A549 (cell line): ENCODE results near the gene BASP1. TPM values are rescaled to one million over a fixed set of nuclear protein-coding genes. Genes with fewer than 3 reads are reported as not detected.

Source experiments
- ATAC-seq, 2 experiments: fragments of 200-7000 bp in 1 of 2; fragments of >200 bp in 1 of 2; cut with Nextera tagmentation in 1 of 2; cut with Tn5 transposase in 1 of 2; 3 replicates each; pipeline versions ENCODE4 v1.8.0 to v1.9.1; 2018 to 2020; ENCODE audit warnings: mild to moderate bottlenecking in 1 of 2, moderate library complexity in 1 of 2
- CTCF ChIA-PET: fragments of 300-600 bp; sonication (Branson Sonifier 250); formaldehyde crosslinking; extraction: SDS; loops from one replicate; lab custom pipeline; 2021; ENCODE audit warnings: antibody characterized with exemption, inconsistent platforms; lab: Yijun Ruan, JAX
- POLR2A ChIA-PET: fragments of 350-600 bp; formaldehyde crosslinking; extraction: SDS; loops from one replicate; lab custom pipeline; 2021; ENCODE audit warnings: antibody characterized with exemption, inconsistent platforms; lab: Yijun Ruan, JAX
- DNase-seq, 2 experiments: peaks; one replicate each; pipeline versions ENCODE4 v3.0.0 to v3.0.0-alpha.2; 2011 to 2016; ENCODE audit warnings: low read depth in 1 of 2, low spot score in 1 of 2
- FAIRE-seq: peaks from 2 replicates; lab custom pipeline; 2011; peaks lifted over from hg19 to GRCh38; lab: Jason Lieb, UNC
- H3K27ac ChIP-seq, 2 experiments: fragments of >200 bp; sonication (Bioruptor Twin); formaldehyde crosslinking; 3 replicates each; pipeline ENCODE4 v1.5.1; 2016 to 2017
- H3K4me1 ChIP-seq: fragments of >200 bp; sonication (Bioruptor Twin); formaldehyde crosslinking; 3 replicates; pipeline ENCODE4 v1.6.1; 2016
- H3K4me2 ChIP-seq: fragments of >200 bp; sonication (Bioruptor Twin); formaldehyde crosslinking; 3 replicates; pipeline ENCODE4 v1.6.1; 2016
- H3K4me3 ChIP-seq: fragments of >200 bp; sonication (Bioruptor Twin); formaldehyde crosslinking; 3 replicates; pipeline ENCODE4 v1.5.1; 2016
- H3K9me3 ChIP-seq: fragments of >200 bp; sonication (Bioruptor Twin); formaldehyde crosslinking; 3 replicates; pipeline ENCODE4 v1.6.1; 2016
- BCL3 ChIP-seq: fragments of >200 bp; sonication (Bioruptor Twin); formaldehyde crosslinking; IDR thresholded peaks from 3 replicates; pipeline ENCODE4 v1.6.1; 2016
- CBX8 ChIP-seq: fragments of 200-600 bp; sonication (generic); IDR thresholded peaks from 2 replicates; pipeline ENCODE4 v1.6.1; 2016
- CEBPB ChIP-seq, 2 experiments: fragments of >200 bp in 1 of 2; sonication (Bioruptor Twin) in 1 of 2; formaldehyde crosslinking in 1 of 2; IDR thresholded peaks; 2 replicates each; pipeline ENCODE4 v1.6.1; 2012 to 2016
- CTCF ChIP-seq: fragments of >200 bp; sonication (Bioruptor Twin); formaldehyde crosslinking; IDR thresholded peaks from 3 replicates; pipeline ENCODE4 v1.5.1; 2016
- FOSL2 ChIP-seq, 2 experiments: fragments of 450-650 bp in 1 of 2; fragments of >200 bp in 1 of 2; sonication (Bioruptor Twin) in 1 of 2; formaldehyde crosslinking; IDR thresholded peaks; 2 replicates each; pipeline versions ENCODE4 v1.5.0 to v1.6.1; 2016 to 2020; ENCODE audit warnings: mild to moderate bottlenecking in 1 of 2, moderate library complexity in 1 of 2
- FOXS1 ChIP-seq: fragments of 250-450 bp; sonication (Bioruptor Pico); IDR thresholded peaks from 2 replicates; pipeline ENCODE4 v1.5.0; 2020; ENCODE audit warnings: mild to moderate bottlenecking, moderate library complexity
- GATA3 ChIP-seq: IDR thresholded peaks from 2 replicates; pipeline ENCODE4 v1.6.1; 2012; ENCODE audit warnings: borderline replicate concordance
- HES2 ChIP-seq: fragments of >200 bp; sonication (Bioruptor Twin); formaldehyde crosslinking; IDR thresholded peaks from 2 replicates; pipeline ENCODE4 v1.6.1; 2016
- HOXB5 ChIP-seq: fragments of 250-450 bp; sonication (Bioruptor Pico); IDR thresholded peaks from 2 replicates; pipeline ENCODE4 v1.5.0; 2020; ENCODE audit warnings: mild to moderate bottlenecking, moderate library complexity
- JUN ChIP-seq, 2 experiments: fragments of >200 bp; sonication (Bioruptor Twin); formaldehyde crosslinking; IDR thresholded peaks; 2 replicates in 1 of 2; 3 replicates in 1 of 2; pipeline ENCODE4 v1.6.1; 2016 to 2017
- JUNB ChIP-seq: fragments of >200 bp; sonication (Bioruptor Twin); formaldehyde crosslinking; IDR thresholded peaks from 2 replicates; pipeline ENCODE4 v1.6.1; 2016
- MAFK ChIP-seq: fragments of 450-650 bp; IDR thresholded peaks from 2 replicates; pipeline ENCODE4 v1.6.1; 2014; ENCODE audit not compliant: partially characterized antibody
- MAX ChIP-seq: IDR thresholded peaks from 2 replicates; pipeline ENCODE4 v1.6.1; 2012
- NFE2L2 ChIP-seq: fragments of 150-350 bp; conservative IDR thresholded peaks from 2 replicates; pipeline ENCODE4 v1.6.1; 2014; ENCODE audit warnings: low read length
- TP53 ChIP-seq: fragments of 250-450 bp; sonication (Bioruptor Pico); IDR thresholded peaks from 2 replicates; pipeline ENCODE4 v1.5.0; 2021; ENCODE audit warnings: mild to moderate bottlenecking, moderate library complexity
- ZC3H11A ChIP-seq: fragments of 450-650 bp; IDR thresholded peaks from 2 replicates; pipeline ENCODE4 v1.6.1; 2014; ENCODE audit warnings: antibody characterized with exemption, mild to moderate bottlenecking
- WGBS: methylation state at CpG from one replicate; pipeline ENCODE4 v1.1.6; 2017; ENCODE audit errors: missing lambda C conversion rate; 5-methylcytosine and 5-hydroxymethylcytosine counted together
- polyA plus RNA-seq, 4 experiments: library from polyadenylated mRNA; depleted of rRNA in 3 of 4; stranded (reverse); fragments of >200 nt; fragmentation: RNase III in 1 of 4; extraction: RNeasy Plus Mini Kit Qiagen cat#74134 plus additional on column Dnase treatment in 1 of 4; gene quantifications; 2 replicates in 3 of 4; 3 replicates in 1 of 4; pipeline ENCODE4 v1.2.3, GENCODE V29; 2011 to 2017

BASP1 gene
- polyA plus RNA-seq, 2 of the 4 experiments (the other 2 are of a cell fraction) = 391 to 454 TPM

GRCh38 chr5:17238521-17239041 lies 21.1 kb downstream of the BASP1 start:
- peak overlapping the region; percentile 52 for H3K4me2 ChIP-seq
- ATAC-seq = peak; percentile 32 to 45; a peak in 4 of 6 replicates
- 7% methylated on average over 6 of the region's 6 CpGs for WGBS
- TF ChIP-seq TP53 (CRISPR knock-in tag) = no peak
- peak in 1 of 2 experiments; percentile 57; a peak in 2 of 4 replicates for TF ChIP-seq CEBPB (IDR thresholded peaks at IDR 0.05)
- 0 out of 2 replicates have a peak, but pooled peaks have one; percentile 25 for TF ChIP-seq JUNB
- peak; percentile 86; the same call in 1 of the 2 replicates for TF ChIP-seq GATA3
- peak; percentile 42; the same call in 1 of the 2 replicates for TF ChIP-seq FOSL2 (IDR thresholded peaks at IDR 0.05)
- TF ChIP-seq FOSL2 (CRISPR knock-in tag; IDR thresholded peaks at IDR 0.05) = peak; percentile 88
- peak; percentile 67; the same call in 1 of the 2 replicates for TF ChIP-seq MAX
- TF ChIP-seq HOXB5 (CRISPR knock-in tag) = 0 out of 2 replicates have a peak, but pooled peaks have one; percentile 43
- no peak for TF ChIP-seq CBX8
- no peak for DNase-seq
- H3K27ac ChIP-seq = peak overlapping the region; percentile 27 to 76; a peak in 5 of 6 replicates
- H3K4me3 ChIP-seq = no peak overlapping the region
- peaks cover 98% of the 10 kb centered on the region for H3K4me1 ChIP-seq
- H3K9me3 ChIP-seq = no peaks in the 10 kb centered on the region
- ChIA-PET CTCF (interaction anchor here (1.2 to 2.1 kb wide), 2 partner anchors 17 to 23 kb away, joined by 3 to 10 read pairs; no protein-coding TSS in a partner anchor), POLR2A (interaction anchor here (0.6 to 2.2 kb wide), 5 partner anchors 10 to 21 kb away, joined by 3 to 7 read pairs (median 5); partner anchors contain the start of gene BASP1)
- FAIRE-seq = no peak

GRCh38 chr5:17239953-17240352 lies 22.5 kb downstream of the BASP1 start:
- Histone ChIP-seq H3K27ac (peak overlapping the region; percentile 47 to 76; a peak in 5 of 6 replicates), H3K4me2 (peak overlapping the region; percentile 52), H3K4me1 (peaks cover 99% of the 10 kb centered on the region), H3K9me3 (no peaks in the 10 kb centered on the region), H3K4me3 (no peak overlapping the region)
- FAIRE-seq (no peak), DNase-seq (no peak), ATAC-seq (no peak)
- WGBS = 91% methylated on average over 6 of the region's 6 CpGs
- ChIA-PET CTCF (interaction anchor here (1.2 kb wide), 1 partner anchor 24 kb away, joined by 3 read pairs; no protein-coding TSS in a partner anchor), POLR2A (interaction anchor here (2.0 kb wide), 1 partner anchor 9 kb away, joined by 5 read pairs; no protein-coding TSS in a partner anchor)
- TF ChIP-seq BCL3 (no peak), ZC3H11A (peak; percentile 28; the same call in 1 of the 2 replicates)
- TF ChIP-seq, all 56 proteins: peak for 1

GRCh38 chr5:17240487-17240886 lies 23.1 kb downstream of the BASP1 start:
- 89% methylated on average over 1 of the region's 1 CpG for WGBS
- Histone ChIP-seq H3K4me3 (no peak overlapping the region), H3K4me1 (peaks cover 99% of the 10 kb centered on the region), H3K4me2 (peak overlapping the region; percentile 52), H3K9me3 (no peaks in the 10 kb centered on the region), H3K27ac (peak overlapping the region; percentile 47 to 76; a peak in 5 of 6 replicates)
- FAIRE-seq (no peak), ATAC-seq (no peak), DNase-seq (no peak)
- POLR2A ChIA-PET = interaction anchor here (2.0 kb wide), 1 partner anchor 8 kb away, joined by 5 read pairs; no protein-coding TSS in a partner anchor
- TF ChIP-seq HES2 = no peak
- TF ChIP-seq JUN (IDR thresholded peaks at IDR 0.05) = 0 out of 5 replicates have a peak, but pooled peaks of 1 of the 2 experiments have one; percentile 18
- no peak for TF ChIP-seq CTCF
- TF ChIP-seq MAFK = peak; percentile 62
- peak; percentile 30; the same call in 1 of the 2 replicates for TF ChIP-seq NFE2L2
- TF ChIP-seq FOXS1 (CRISPR knock-in tag) = no peak
- CTCF ChIA-PET = interaction anchor here (0.7 to 1.2 kb wide), 2 partner anchors 24 to 1041 kb away, joined by 3 read pairs; no protein-coding TSS in a partner anchor
